Retina (tissue), 1 donor: ENCODE results near the gene PTH1R.

Experiments
- DNase-seq: peaks from one replicate; pipeline ENCODE4 v3.0.0-alpha.2; 2016

PTH1R gene

DNA sequence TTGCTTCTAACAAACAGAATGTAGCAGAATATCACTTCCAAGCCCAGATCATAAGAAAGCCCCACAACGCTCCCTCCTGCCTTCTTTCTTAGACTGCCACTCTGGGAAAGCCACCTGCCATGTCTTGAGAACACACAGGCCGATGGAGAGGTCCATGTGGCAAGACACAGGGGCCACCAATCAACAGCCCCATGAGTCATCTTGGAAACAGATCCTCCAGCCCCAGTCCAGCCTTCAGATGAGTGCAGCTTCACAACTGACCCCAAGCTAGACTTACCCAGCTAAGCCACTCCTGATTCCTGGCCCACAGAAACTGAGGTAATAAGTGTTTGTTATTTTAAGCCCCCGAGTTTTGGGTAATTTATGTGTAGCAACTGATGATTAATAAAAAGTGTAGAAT lies 39.7 kb downstream of the PTH1R start:
- no peak for DNase-seq

DNA sequence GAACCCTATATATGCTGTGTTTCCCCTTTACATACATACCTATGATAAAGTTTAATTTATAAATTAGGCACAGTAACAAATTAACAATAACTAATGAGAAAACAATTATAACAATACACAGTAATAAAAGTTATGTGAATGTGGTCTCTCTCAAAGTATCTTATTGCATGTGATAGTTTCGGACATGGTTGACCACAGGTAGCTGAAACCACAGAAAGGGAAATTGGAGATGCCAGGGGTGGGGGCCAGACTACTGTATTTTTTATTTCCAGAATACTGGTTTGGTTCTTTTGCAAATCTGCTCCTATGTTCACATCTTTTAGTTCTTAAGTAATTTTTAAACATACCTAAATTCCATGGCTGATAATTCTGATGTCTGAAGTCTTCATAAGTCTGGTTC lies 40.7 kb downstream of the PTH1R start:
- DNase-seq: no peak

- DNase-seq: no peak
These were observed 41.1 kb downstream of the PTH1R start for GRCh38 chr3:46918634-46919033.

DNA sequence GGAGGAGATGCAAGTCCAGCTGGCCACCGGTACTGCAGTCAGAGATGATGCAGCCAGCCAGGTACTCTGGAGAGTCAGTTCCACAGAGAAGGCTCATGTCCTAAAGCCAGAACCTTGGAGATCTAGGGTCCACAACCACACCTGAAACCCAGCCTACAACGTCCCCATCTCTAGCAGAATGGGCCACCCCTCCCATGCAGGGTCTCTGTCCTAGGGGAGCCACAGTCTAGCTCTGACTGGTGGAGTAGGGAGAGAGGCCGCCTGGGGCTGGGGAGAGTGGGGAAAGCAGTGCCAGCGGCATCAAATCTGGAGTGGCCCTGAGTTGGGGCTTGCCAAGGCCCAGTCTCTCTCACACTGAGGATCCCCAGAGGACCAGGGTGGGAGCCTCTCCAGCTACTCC lies 43.5 kb downstream of the PTH1R start:
- no peak for DNase-seq

- no peak for DNase-seq
These were observed 44.4 kb downstream of the PTH1R start for GRCh38 chr3:46921871-46922271.

DNA sequence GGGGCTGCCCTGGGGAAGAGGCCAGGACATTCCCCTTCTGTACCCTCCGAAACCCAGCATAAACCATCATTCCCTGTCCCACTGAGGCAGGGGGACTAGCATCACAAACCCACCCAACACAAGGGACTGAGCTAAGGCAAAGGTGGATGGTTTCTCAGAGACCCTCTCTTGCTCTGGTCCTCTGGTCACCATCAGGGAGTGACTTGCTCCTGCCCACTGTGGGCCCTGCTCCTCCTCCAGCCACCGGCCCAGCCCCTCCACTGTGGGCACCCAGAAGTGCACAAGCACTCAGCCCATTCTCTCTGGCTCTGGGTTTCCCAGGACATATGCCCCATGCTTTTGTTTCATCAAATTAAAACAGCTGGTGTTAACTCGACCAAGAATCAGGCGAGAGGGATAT lies 44.9 kb downstream of the PTH1R start:
- DNase-seq: no peak

DNA sequence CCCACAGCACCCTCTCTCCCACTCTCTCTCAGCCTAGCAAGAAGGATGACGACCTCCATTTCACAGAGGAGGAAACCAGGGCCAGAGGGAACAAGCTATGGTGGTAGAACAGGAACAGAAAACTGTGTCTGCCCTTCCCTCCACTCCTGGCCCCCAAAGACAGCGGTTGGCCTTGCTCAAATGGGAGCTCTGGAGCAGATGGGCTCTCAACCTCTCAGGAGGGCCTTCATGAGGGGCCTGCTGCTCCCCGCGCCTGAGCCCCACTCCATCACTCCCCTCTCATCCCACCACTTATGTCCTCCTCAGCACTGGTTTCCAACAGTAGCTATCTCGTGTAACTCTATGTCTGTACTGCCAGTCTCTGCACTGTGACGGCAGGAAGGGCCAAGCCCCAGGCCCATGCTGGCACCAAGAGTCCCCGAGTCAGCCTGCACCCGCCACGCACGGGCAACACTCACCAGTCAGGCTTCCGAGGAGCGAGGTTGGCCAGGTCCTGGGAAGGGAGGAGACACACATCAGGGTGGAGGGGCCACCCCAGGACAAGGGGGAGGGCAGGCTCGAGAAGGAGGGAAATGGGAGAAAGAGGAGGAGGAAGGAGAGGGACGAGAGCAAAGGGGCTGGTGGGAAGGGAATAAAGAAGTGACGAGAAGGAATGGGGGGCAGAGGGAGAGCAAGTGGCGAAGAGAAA lies 45.5 kb downstream of the PTH1R start:
- no peak for DNase-seq

DNA sequence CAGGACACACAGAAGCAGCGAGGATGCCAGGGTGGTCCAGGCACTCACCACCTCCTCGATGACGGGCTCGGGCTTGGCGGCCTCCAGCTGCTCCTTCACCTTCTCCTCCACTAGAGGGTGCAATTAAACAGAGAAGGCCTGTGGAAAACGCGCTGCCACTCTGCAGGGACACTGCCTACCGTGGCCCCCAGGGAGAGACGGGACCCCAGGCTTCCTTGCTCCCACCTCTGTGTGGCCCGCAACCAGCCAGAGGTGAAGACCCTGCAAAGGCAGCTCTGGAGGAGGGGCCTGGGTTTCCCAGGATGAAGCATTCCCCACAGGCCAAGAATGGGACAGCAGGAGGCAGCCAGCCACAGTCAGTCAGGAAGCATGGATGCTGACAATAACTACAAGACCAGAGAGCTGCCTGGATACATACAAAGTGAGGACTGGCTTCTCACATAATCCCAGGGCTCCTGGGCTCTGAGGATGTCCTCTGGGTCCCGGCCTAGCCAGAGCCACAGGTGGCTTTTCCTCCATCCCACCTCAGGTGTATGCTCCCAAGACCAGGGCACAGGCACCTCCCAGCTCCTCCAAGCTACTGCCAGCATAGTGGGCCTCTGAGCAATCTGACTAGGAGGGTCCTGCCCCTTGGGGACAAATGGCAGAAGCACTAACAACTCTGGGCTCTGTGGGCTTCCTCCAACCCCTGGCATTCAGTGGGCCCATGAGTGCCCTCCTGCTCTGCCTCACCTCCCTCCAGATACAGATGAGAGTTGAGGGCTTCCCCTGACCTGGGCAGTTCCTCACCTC lies 46.2 kb downstream of the PTH1R start:
- DNase-seq: peak; percentile 52

- DNase-seq: no peak
These were observed 47.5 kb downstream of the PTH1R start for GRCh38 chr3:46924921-46925584.

GRCh38 chr3:46925585-46925934 lies 48.0 kb downstream of the PTH1R start:
- no peak for DNase-seq

GRCh38 chr3:46926039-46926438 lies 48.5 kb downstream of the PTH1R start:
- no peak for DNase-seq

GRCh38 chr3:46926447-46926846 lies 48.9 kb downstream of the PTH1R start:
- no peak for DNase-seq

DNA sequence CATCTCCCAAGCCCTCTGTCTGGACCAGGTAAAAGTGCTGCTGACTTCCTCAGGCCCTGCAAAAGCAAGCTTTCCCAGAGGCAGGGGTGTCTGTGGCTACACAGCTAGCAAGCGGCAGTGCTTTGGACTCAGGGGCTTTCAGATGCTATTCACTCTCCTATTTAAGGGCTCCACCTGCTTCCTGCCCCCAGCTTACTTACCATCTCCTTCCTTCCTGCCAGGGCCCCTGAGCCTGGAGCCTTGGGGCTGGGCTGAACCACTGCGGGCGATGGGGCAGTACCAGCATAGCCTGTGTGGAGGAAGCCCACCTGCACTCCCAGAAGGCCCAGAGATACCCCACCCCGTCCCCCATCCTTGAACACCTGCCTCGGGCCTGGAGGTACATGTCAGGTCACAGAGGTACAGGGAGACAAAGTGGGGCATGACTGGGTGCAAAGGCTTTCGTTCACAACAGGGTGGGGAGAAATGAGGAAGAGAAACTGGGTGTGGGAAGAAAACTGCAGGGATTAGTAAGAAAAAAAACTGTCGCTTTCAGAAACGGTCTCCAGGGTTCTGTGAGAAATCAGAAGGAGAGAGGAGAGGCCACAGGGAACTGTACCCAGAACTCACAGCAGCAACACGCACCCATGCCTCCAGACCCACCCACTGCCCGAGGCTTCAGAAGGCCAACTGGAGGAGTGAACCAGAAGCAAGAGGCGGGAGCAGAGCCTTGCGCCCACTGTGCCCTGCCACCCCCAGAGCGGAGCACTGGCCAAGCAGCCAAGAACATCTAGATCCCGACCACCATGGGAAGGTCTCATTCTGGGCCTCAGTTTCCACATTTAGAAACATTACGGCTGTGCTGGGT lies 49.6 kb downstream of the PTH1R start:
- no peak for DNase-seq

DNA sequence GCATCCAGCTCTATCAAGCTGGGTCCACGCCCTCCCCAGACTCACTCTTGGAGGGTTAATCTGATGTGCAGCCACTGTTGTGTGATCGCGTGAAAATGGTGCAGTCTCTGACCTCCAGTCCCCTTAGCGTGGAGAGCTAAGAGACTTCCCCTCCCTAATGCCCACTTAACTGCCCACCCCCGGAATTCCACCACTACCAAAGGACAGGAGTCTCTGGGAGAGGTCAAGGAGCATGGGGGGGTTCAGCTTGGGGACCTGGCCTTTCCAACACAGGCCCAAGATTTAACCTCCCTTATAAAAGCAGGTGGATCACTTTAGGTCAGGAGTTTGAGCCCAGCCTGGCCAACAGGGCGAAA lies 50.2 kb downstream of the PTH1R start:
- no peak for DNase-seq

- DNase-seq: no peak
These were observed 50.8 kb downstream of the PTH1R start for GRCh38 chr3:46928282-46928681.

GRCh38 chr3:46929324-46929723 lies 51.8 kb downstream of the PTH1R start:
- DNase-seq: no peak

GRCh38 chr3:46930166-46930944 lies 52.8 kb downstream of the PTH1R start:
- DNase-seq: no peak

- DNase-seq: no peak
These were observed 53.5 kb downstream of the PTH1R start for GRCh38 chr3:46930945-46931403.

DNA sequence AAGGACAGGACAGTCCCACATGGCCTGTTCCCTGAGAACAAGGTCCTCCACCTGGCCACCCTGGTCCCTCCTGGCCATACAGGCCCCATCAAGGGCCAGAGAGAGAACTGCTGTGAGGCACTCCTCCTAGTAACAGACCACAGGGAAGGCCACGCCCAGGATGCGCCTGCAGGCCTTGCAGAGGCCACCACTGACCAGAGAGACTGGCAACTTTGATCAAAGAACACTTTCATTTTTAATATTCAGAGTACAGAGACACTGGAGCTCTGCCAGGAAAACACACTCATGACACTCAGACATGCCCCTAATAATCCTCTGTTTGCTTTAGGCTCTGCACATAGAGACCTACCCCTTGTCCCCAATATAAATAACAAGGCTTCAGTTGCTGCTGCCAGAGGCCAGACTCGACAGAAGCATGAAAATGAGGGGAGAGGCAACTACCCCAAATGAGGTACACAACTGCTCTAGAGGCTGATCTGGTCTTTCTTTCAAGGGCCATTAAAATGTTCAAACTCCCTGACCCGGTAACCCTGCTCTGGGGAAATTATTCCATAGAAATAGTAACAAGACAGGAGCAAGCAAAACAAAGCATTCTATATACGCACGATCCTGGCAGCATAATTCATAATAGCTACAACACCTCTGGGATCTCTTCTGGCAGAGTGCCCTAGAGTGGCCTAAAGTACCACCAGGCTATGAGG lies 54.3 kb downstream of the PTH1R start:
- DNase-seq: no peak

DNA sequence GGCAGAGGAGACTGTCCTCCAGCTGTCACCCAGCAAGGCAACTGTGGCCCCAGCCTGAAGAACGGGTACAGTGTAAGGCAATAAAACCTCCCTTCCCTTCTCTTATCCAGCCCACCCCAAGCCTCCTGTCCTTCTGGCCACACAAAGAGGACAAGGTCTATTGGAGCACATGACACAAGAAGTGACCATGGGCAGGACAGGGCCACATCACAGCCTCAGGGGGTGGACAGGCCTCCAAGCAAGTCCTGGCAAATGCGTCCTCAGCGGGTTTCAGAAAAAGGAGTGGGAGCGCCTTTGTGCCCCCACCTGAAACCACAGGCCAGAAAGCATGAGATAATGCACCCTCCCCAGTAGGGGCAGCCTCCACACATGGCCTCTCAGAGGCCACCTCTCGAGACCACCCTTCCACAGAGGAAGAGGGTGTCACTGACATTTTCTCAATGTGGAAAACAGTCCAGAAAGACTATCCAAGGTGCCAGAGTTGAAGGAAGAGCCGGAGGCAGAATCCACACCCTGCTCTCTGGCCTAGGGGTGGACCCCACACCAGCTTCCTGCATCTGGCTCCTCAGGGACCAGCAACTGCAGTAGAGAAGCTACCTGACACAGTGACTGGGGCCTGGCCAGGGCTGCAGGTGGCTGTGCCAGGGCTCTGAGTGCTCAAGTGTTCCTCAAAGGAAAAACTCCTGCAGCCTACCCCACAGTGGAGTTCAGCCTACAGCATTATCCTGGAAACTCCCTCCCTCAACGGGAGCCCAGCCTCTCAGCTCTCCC lies 55.1 kb downstream of the PTH1R start:
- DNase-seq: no peak

DNA sequence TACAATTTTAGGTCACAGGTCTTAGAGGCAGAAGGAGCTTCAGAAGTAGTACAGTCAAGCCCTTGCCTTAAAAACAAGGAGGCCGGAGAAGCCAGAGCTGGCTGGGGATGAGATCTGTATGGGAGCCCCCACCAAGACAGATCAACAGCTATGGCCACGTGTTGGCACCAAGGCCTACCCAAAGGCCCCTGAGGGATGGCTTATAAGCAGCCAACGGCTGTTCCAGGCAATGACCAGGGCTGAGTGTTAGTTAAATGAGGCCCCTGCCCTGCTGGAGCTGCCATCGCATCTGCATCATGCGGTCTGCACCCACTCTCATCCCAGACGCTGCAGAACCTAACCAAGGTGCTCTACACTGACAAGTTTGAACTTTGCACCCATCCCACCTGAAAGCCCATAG lies 55.7 kb downstream of the PTH1R start:
- no peak for DNase-seq
